GM12891 (cell line): Measurements from ENCODE around the gene FGGY.

ENCODE experiments used
- PAX5 ChIP-seq: IDR thresholded peaks from 2 replicates; pipeline ENCODE4 v1.6.1; 2011; ENCODE audit warnings: low read length, moderate library complexity, mild to moderate bottlenecking; ENCODE audit not compliant: insufficient read depth, severe bottlenecking
- POLR2A ChIP-seq: IDR thresholded peaks from 2 replicates; pipeline ENCODE4 v1.6.1; 2011; ENCODE audit warnings: low read depth, low read length, control low read depth
- TAF1 ChIP-seq: IDR thresholded peaks from 2 replicates; pipeline ENCODE4 v1.6.1; 2011; ENCODE audit warnings: low read depth, low read length, control low read depth

- TF ChIP-seq PAX5 (peak; percentile 47), POLR2A (no peak), TAF1 (no peak)
Observed at GRCh38 chr1:59355361-59355760, 58.5 kb downstream of the FGGY start.
